HCT116 (cell line): ENCODE measurements around the gene ZMYM4. TPM values are rescaled to one million over a fixed set of nuclear protein-coding genes. Genes with fewer than 3 reads are reported as not detected.

Experiments used
- ATAC-seq: fragments of 200-7000 bp; cut with Tn5 transposase; 2 replicates; pipeline ENCODE4 v1.9.1; 2020; ENCODE audit warnings: mild to moderate bottlenecking, moderate library complexity
- BruUV-seq: library from RNA; stranded (reverse); fragments of 400-500 nt; replicated peaks from 2 replicates; lab custom pipeline; 2021; lab: Mats Ljungman, UMichigan
- CTCF ChIA-PET: fragments of 300-600 bp; sonication (Branson Sonifier 250); formaldehyde crosslinking; loops from one replicate; lab custom pipeline; 2021; ENCODE audit warnings: antibody characterized with exemption; lab: Charles Lee
- POLR2A ChIA-PET: fragments of 300-600, 350-600 bp; sonication (Branson Sonifier 250); formaldehyde crosslinking; loops from one replicate; lab custom pipeline; 2021; ENCODE audit warnings: antibody characterized with exemption; lab: Charles Lee
- RAD21 ChIA-PET, 2 experiments: fragments of 300-600 bp; sonication (Branson Sonifier 250); formaldehyde crosslinking; loops; one replicate each; lab custom pipeline; 2023; ENCODE audit warnings: low total read pairs in 2 of 2; ENCODE audit not compliant: uncharacterized antibody in 2 of 2, unreplicated experiment in 2 of 2, low non-redundant PET in 1 of 2; lab: Charles Lee
- DNase-seq: peaks from one replicate; pipeline ENCODE4 v3.0.0-alpha.2; 2010; ENCODE audit warnings: low read depth, low spot score
- H2AFZ ChIP-seq: fragments of 200-600 bp; shearing (Covaris generic), sonication (generic); 2 replicates; pipeline ENCODE4 v1.6.1; 2017; ENCODE audit warnings: low read depth, mixed run types, mixed read lengths, antibody characterized with exemption, low read length; ENCODE audit not compliant: poor library complexity, severe bottlenecking
- H3K27ac ChIP-seq: 2 replicates; pipeline ENCODE4 v1.5.1; 2012; ENCODE audit warnings: low read depth, low read length
- H3K27me3 ChIP-seq: fragments of 200-600 bp; sonication (generic); 2 replicates; pipeline ENCODE4 v1.6.1; 2016; ENCODE audit warnings: mixed run types, low read length, mixed read lengths; ENCODE audit not compliant: insufficient read depth
- H3K36me3 ChIP-seq, 2 experiments: fragments of 200-500 bp in 1 of 2; fragments of 200-600 bp in 1 of 2; sonication (Bioruptor generic) in 1 of 2; sonication (generic) in 1 of 2; 2 replicates each; pipeline versions ENCODE4 v1.5.1 to v1.6.1; 2014 to 2016; ENCODE audit warnings: low read length in 2 of 2, inconsistent platforms in 1 of 2, mixed read lengths in 1 of 2, mixed run types in 1 of 2; ENCODE audit not compliant: insufficient read depth in 2 of 2, control insufficient read depth in 1 of 2
- H3K4me1 ChIP-seq, 2 experiments: fragments of 200-600 bp in 1 of 2; sonication (generic) in 1 of 2; 2 replicates each; pipeline versions ENCODE4 v1.5.1 to v1.6.1; 2012 to 2017; ENCODE audit warnings: low read length in 2 of 2, inconsistent platforms in 1 of 2, mild to moderate bottlenecking in 1 of 2, mixed read lengths in 1 of 2, mixed run types in 1 of 2, moderate library complexity in 1 of 2; ENCODE audit not compliant: insufficient read depth in 2 of 2, control insufficient read depth in 1 of 2
- H3K4me2 ChIP-seq: fragments of 200-600 bp; sonication (generic); 2 replicates; pipeline ENCODE4 v1.6.1; 2017; ENCODE audit warnings: mixed run types, low read length, mixed read lengths
- H3K4me3 ChIP-seq, 2 experiments: fragments of 200-600 bp in 1 of 2; sonication (generic) in 1 of 2; replicated peaks in 1 of 2; 2 replicates each; pipeline ENCODE4 v1.5.1; 2011 to 2016; ENCODE audit warnings: low read length in 2 of 2, control low read depth in 1 of 2, low read depth in 1 of 2, mild to moderate bottlenecking in 1 of 2, mixed read lengths in 1 of 2, mixed run types in 1 of 2
- H3K79me2 ChIP-seq: fragments of 200-600 bp; sonication (generic); 2 replicates; pipeline ENCODE4 v1.6.1; 2017; ENCODE audit warnings: mild to moderate bottlenecking, mixed run types, low read length, moderate library complexity, mixed read lengths; ENCODE audit not compliant: insufficient read depth
- H3K9ac ChIP-seq: fragments of 200-600 bp; sonication (generic); 2 replicates; pipeline ENCODE4 v1.6.1; 2016; ENCODE audit warnings: low read length, mixed read lengths
- H3K9me2 ChIP-seq: fragments of 200-600 bp; sonication (generic), shearing (Covaris generic); 2 replicates; pipeline ENCODE4 v1.6.1; 2017; ENCODE audit warnings: mixed run types, mild to moderate bottlenecking, moderate library complexity; ENCODE audit not compliant: insufficient read depth
- H3K9me3 ChIP-seq, 2 experiments: fragments of 200-500 bp in 1 of 2; fragments of 200-600 bp in 1 of 2; sonication (Bioruptor generic) in 1 of 2; sonication (generic) in 1 of 2; 2 replicates each; pipeline ENCODE4 v1.6.1; 2014 to 2017; ENCODE audit warnings: low read length in 2 of 2, mixed read lengths in 2 of 2, inconsistent platforms in 1 of 2, low read depth in 1 of 2, mild to moderate bottlenecking in 1 of 2, mixed run types in 1 of 2, moderate library complexity in 1 of 2; ENCODE audit not compliant: control insufficient read depth in 1 of 2, insufficient read depth in 1 of 2
- H4K20me1 ChIP-seq: fragments of 200-600 bp; sonication (generic), shearing (Covaris generic); 2 replicates; pipeline ENCODE4 v1.6.1; 2017; ENCODE audit warnings: mixed run types, mild to moderate bottlenecking, moderate library complexity; ENCODE audit not compliant: insufficient read depth
- CBX3 ChIP-seq: IDR thresholded peaks from 2 replicates; pipeline ENCODE4 v1.6.1; 2012; ENCODE audit warnings: low read depth
- EZH2 ChIP-seq: fragments of 200-600 bp; sonication (generic); IDR thresholded peaks from 2 replicates; pipeline ENCODE4 v1.6.1; 2017; ENCODE audit warnings: antibody characterized with exemption, mixed run types
- EZH2phosphoT487 ChIP-seq: fragments of 200-600 bp; IDR thresholded peaks from 2 replicates; pipeline ENCODE4 v1.6.1; 2018; ENCODE audit warnings: antibody characterized with exemption, borderline replicate concordance
- FOSL1 ChIP-seq: IDR thresholded peaks from 2 replicates; pipeline ENCODE4 v1.6.1; 2012; ENCODE audit warnings: low read depth
- POLR2A ChIP-seq: IDR thresholded peaks from 2 replicates; pipeline ENCODE4 v1.7.0; 2011; ENCODE audit warnings: borderline replicate concordance; ENCODE audit not compliant: insufficient read depth, insufficient read length; ENCODE audit errors: extremely low read depth
- POLR2AphosphoS5 ChIP-seq: IDR thresholded peaks from 2 replicates; pipeline ENCODE4 v1.6.1; 2011; ENCODE audit warnings: mild to moderate bottlenecking, low read depth, low read length, moderate library complexity
- SIN3A ChIP-seq: IDR thresholded peaks from 2 replicates; pipeline ENCODE4 v1.6.1; 2012; ENCODE audit warnings: low read depth
- SRF ChIP-seq: IDR thresholded peaks from 2 replicates; pipeline ENCODE4 v1.6.1; 2012; ENCODE audit warnings: low read depth
- ZFX ChIP-seq: fragments of 450-650 bp; IDR thresholded peaks from 2 replicates; pipeline ENCODE4 v1.6.1; 2017
- intact Hi-C: fragments of 100-400 bp; cut with micrococcal nuclease; formaldehyde crosslinking; loops from 2 replicates; pipeline ENCODE4 v1.10.0; 2022
- total RNA-seq: library from RNA; stranded (reverse); gene quantifications from one replicate; pipeline ENCODE4 v1.2.1, GENCODE V29; 2021; ENCODE audit not compliant: unreplicated experiment
- TF ChIP-seq, protein P1 (sequence below): IDR thresholded peaks from 2 replicates; pipeline ENCODE4 v1.6.1; 2012; ENCODE audit warnings: low read depth
- TF ChIP-seq, protein P2 (sequence below): IDR thresholded peaks from 2 replicates; pipeline ENCODE4 v1.6.1; 2012
- TF ChIP-seq, protein P3 (sequence below), 3 experiments: fragments of 200-600 bp in 1 of 3; sonication (generic) in 1 of 3; IDR thresholded peaks in 2 of 3; conservative IDR thresholded peaks in 1 of 3; 2 replicates each; pipeline ENCODE4 v1.5.1; 2012 to 2017; ENCODE audit warnings: low read depth in 2 of 3, low read length in 2 of 3, antibody characterized with exemption in 1 of 3, borderline replicate concordance in 1 of 3, control low read depth in 1 of 3, mild to moderate bottlenecking in 1 of 3, mixed read lengths in 1 of 3, mixed run types in 1 of 3, moderate library complexity in 1 of 3; ENCODE audit not compliant: insufficient read depth in 1 of 3

The ZMYM4 gene
- total RNA-seq, 1 experiment from 2014 or later: 58.0 TPM

GRCh38 chr1:35264871-35265270, 3.6 kb upstream of the ZMYM4 start:
- intact Hi-C loops: no loop called here
- no peaks in the 10 kb centered on the region for H4K20me1 ChIP-seq
- peaks cover 12% of the 10 kb centered on the region for H3K79me2 ChIP-seq
- ATAC-seq (no peak), DNase-seq (no peak)
- H3K9me3 ChIP-seq: no peaks in the 10 kb centered on the region
- no peaks in the 10 kb centered on the region for H3K27me3 ChIP-seq
- BruUV-seq: no TSS peak
- no peak overlapping the region for H2AFZ ChIP-seq
- no peak overlapping the region for H3K9ac ChIP-seq
- peaks cover 4% of the 10 kb centered on the region; the same call in 1 of the 2 replicates for H3K9me2 ChIP-seq
- H3K36me3 ChIP-seq: no peaks in the 10 kb centered on the region
- H3K4me1 ChIP-seq: peaks cover 2 to 13% of the 10 kb centered on the region in 2 experiments; a peak in 3 of 4 replicates
- no peak for TF ChIP-seq EZH2
- TF ChIP-seq SIN3A: no peak
- TF ChIP-seq FOSL1: no peak
- TF ChIP-seq ZFX: no peak
- TF ChIP-seq, protein P1, sequence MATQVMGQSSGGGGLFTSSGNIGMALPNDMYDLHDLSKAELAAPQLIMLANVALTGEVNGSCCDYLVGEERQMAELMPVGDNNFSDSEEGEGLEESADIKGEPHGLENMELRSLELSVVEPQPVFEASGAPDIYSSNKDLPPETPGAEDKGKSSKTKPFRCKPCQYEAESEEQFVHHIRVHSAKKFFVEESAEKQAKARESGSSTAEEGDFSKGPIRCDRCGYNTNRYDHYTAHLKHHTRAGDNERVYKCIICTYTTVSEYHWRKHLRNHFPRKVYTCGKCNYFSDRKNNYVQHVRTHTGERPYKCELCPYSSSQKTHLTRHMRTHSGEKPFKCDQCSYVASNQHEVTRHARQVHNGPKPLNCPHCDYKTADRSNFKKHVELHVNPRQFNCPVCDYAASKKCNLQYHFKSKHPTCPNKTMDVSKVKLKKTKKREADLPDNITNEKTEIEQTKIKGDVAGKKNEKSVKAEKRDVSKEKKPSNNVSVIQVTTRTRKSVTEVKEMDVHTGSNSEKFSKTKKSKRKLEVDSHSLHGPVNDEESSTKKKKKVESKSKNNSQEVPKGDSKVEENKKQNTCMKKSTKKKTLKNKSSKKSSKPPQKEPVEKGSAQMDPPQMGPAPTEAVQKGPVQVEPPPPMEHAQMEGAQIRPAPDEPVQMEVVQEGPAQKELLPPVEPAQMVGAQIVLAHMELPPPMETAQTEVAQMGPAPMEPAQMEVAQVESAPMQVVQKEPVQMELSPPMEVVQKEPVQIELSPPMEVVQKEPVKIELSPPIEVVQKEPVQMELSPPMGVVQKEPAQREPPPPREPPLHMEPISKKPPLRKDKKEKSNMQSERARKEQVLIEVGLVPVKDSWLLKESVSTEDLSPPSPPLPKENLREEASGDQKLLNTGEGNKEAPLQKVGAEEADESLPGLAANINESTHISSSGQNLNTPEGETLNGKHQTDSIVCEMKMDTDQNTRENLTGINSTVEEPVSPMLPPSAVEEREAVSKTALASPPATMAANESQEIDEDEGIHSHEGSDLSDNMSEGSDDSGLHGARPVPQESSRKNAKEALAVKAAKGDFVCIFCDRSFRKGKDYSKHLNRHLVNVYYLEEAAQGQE: no peak
- TF ChIP-seq CBX3: no peak
- TF ChIP-seq POLR2AphosphoS5: no peak
- TF ChIP-seq POLR2A: no peak
- no peak for TF ChIP-seq EZH2phosphoT487
- TF ChIP-seq, protein P2, sequence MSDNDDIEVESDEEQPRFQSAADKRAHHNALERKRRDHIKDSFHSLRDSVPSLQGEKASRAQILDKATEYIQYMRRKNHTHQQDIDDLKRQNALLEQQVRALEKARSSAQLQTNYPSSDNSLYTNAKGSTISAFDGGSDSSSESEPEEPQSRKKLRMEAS: no peak
- no peak for TF ChIP-seq SRF
- TF ChIP-seq, protein P3, sequence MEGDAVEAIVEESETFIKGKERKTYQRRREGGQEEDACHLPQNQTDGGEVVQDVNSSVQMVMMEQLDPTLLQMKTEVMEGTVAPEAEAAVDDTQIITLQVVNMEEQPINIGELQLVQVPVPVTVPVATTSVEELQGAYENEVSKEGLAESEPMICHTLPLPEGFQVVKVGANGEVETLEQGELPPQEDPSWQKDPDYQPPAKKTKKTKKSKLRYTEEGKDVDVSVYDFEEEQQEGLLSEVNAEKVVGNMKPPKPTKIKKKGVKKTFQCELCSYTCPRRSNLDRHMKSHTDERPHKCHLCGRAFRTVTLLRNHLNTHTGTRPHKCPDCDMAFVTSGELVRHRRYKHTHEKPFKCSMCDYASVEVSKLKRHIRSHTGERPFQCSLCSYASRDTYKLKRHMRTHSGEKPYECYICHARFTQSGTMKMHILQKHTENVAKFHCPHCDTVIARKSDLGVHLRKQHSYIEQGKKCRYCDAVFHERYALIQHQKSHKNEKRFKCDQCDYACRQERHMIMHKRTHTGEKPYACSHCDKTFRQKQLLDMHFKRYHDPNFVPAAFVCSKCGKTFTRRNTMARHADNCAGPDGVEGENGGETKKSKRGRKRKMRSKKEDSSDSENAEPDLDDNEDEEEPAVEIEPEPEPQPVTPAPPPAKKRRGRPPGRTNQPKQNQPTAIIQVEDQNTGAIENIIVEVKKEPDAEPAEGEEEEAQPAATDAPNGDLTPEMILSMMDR (IDR thresholded peaks at IDR 0.05 in 2 of 3, conservative IDR thresholded peaks at IDR 0.05 in 1 of 3; ENCODE audit: borderline replicate concordance in 1 of 3, insufficient read depth in 1 of 3, low read depth in 2 of 3, low read length in 2 of 3): no peak
- RAD21 ChIA-PET: no interaction called here
- CTCF ChIA-PET: no interaction called here
- POLR2A ChIA-PET: interaction anchor here (0.7 kb wide), 1 partner anchor 72 kb away, joined by 3 read pairs; the partner anchor contains the start of gene SFPQ
- H3K4me2 ChIP-seq: no peak overlapping the region
- no peak overlapping the region for H3K27ac ChIP-seq
- H3K4me3 ChIP-seq: no peak overlapping the region
